Measurements from ENCODE around the gene DSC2.
"Not testable (repeated sequence)": the region's sequence is repeated elsewhere in the genome, so short reads cannot be mapped to it uniquely, and the experiment has no call there.

DSC2 gene

GRCh38 chr18:31040686-31041270 lies 61.4 kb downstream of the DSC2 start:
- TF ChIP-seq CTCF (IDR thresholded peaks at IDR 0.05; ENCODE audit: low read depth, low read length) = no peak
- DNase-seq (ENCODE audit: extremely low read depth, low read depth) = no peak

- DNase-seq (ENCODE audit: extremely low read depth, low read depth) = no peak
Observed at GRCh38 chr18:31039426-31039825, 62.8 kb downstream of the DSC2 start.

GRCh38 chr18:31037686-31038085 lies 64.5 kb downstream of the DSC2 start:
- DNase-seq (ENCODE audit: extremely low read depth, low read depth) = not testable (repeated sequence)

More at GRCh38 chr18:31039426-31039825, 62.8 kb downstream of the DSC2 start:
- TF ChIP-seq CTCF (IDR thresholded peaks at IDR 0.05; ENCODE audit: low read depth, low read length) = no peak

- TF ChIP-seq CTCF (IDR thresholded peaks at IDR 0.05; ENCODE audit: low read depth, low read length) = no peak
- no peak for DNase-seq (ENCODE audit: extremely low read depth, low read depth)
Observed at GRCh38 chr18:31034541-31034940, 67.7 kb downstream of the DSC2 start.

- no peak for DNase-seq (ENCODE audit: extremely low read depth, low read depth)
- no peak for TF ChIP-seq CTCF (IDR thresholded peaks at IDR 0.05; ENCODE audit: low read depth, low read length)
Observed at GRCh38 chr18:31030574-31031278, 71.5 kb downstream of the DSC2 start.

GRCh38 chr18:31015715-31016434 lies 86.3 kb downstream of the DSC2 start:
- no peak for TF ChIP-seq CTCF (IDR thresholded peaks at IDR 0.05; ENCODE audit: low read depth, low read length)
- DNase-seq (ENCODE audit: extremely low read depth, low read depth) = no peak

- DNase-seq (ENCODE audit: extremely low read depth, low read depth) = not testable (repeated sequence)
Observed at GRCh38 chr18:31011455-31011854, 90.8 kb downstream of the DSC2 start.

- no peak for TF ChIP-seq CTCF (IDR thresholded peaks at IDR 0.05; ENCODE audit: low read depth, low read length)
Observed at GRCh38 chr18:31010601-31011000, 91.6 kb downstream of the DSC2 start.

More at GRCh38 chr18:31010601-31011000, 91.6 kb downstream of the DSC2 start:
- no peak for DNase-seq (ENCODE audit: extremely low read depth, low read depth)

Data from AG09319 (cell line).